K562 (cell line): ENCODE results near the gene CRYGB. TPM values are rescaled to one million over a fixed set of nuclear protein-coding genes. Genes with fewer than 3 reads are reported as not detected.

ENCODE experiments used
- HDAC6 ChIP-seq: IDR thresholded peaks from 2 replicates; pipeline ENCODE4 v1.6.1; 2012; ENCODE audit warnings: low read depth, mild to moderate bottlenecking, control low read depth, inconsistent platforms, low read length, moderate library complexity
- KLF10 ChIP-seq: fragments of 250-450 bp; sonication (Bioruptor Pico); IDR thresholded peaks from 2 replicates; pipeline ENCODE4 v1.6.1; 2021; ENCODE audit warnings: matching md5 sums
- MAFK ChIP-seq: IDR thresholded peaks from 2 replicates; pipeline ENCODE4 v1.6.1; 2011; ENCODE audit warnings: low read length, improper control_type of control experiment
- MGA ChIP-seq: fragments of 450-650 bp; IDR thresholded peaks from 2 replicates; pipeline ENCODE4 v1.6.1; 2016; ENCODE audit warnings: mild to moderate bottlenecking, moderate library complexity
- NR1H2 ChIP-seq: sonication (generic); formaldehyde crosslinking; IDR thresholded peaks from 2 replicates; pipeline ENCODE4 v1.4.0; 2020; ENCODE audit warnings: mild to moderate bottlenecking, missing genetic modification reagents
- POLR3A ChIP-seq: IDR thresholded peaks from 2 replicates; pipeline ENCODE4 v1.6.1; 2011; ENCODE audit warnings: borderline replicate concordance, mild to moderate bottlenecking, moderate library complexity; ENCODE audit not compliant: insufficient read length, insufficient read depth; ENCODE audit errors: extremely low read depth
- RERE ChIP-seq: sonication (generic); formaldehyde crosslinking; IDR thresholded peaks from 2 replicates; pipeline ENCODE4 v1.8.0; 2023; ENCODE audit warnings: missing genetic modification reagents, mild to moderate bottlenecking, borderline replicate concordance
- SAP30 ChIP-seq: fragments of 200-600 bp; sonication (generic); IDR thresholded peaks from 2 replicates; pipeline ENCODE4 v1.6.1; 2012; ENCODE audit warnings: borderline replicate concordance, low read depth, mild to moderate bottlenecking, moderate library complexity, low read length, control low read depth, inconsistent platforms; ENCODE audit not compliant: insufficient read depth, poor library complexity, severe bottlenecking
- WHSC1 ChIP-seq: IDR thresholded peaks from one replicate; pipeline ENCODE4 v1.6.1; 2012; ENCODE audit warnings: low read length, control low read depth, inconsistent platforms
- ZNF311 ChIP-seq: fragments of 250-450 bp; sonication (Bioruptor Pico); IDR thresholded peaks from 2 replicates; pipeline ENCODE4 v1.4.0; 2020; ENCODE audit warnings: mild to moderate bottlenecking, moderate library complexity
- polyA plus RNA-seq, 8 experiments: library from polyadenylated mRNA; depleted of rRNA in 4 of 8; stranded (reverse) in 5 of 8; unstranded in 3 of 8; fragments of >200 nt; fragmentation: Nextera tagmentation in 2 of 8; fragmentation: Illumina TruSeq in 1 of 8; extraction: Ambion mirVana in 2 of 8; extraction: Trizol in 1 of 8; gene quantifications; 2 replicates each; pipeline versions ENCODE4 v1.2.1 to v1.2.3, GENCODE V29; 2011 to 2014; ENCODE audit warnings: inconsistent platforms in 1 of 8, missing spikeins in 1 of 8
- total RNA-seq, 7 experiments: library from RNA; depleted of rRNA in 6 of 7; stranded (reverse); fragments of >200 nt in 6 of 7; fragmentation: Illumina TruSeq in 2 of 7; extraction: Trizol in 2 of 7; gene quantifications; 2 replicates each; pipeline versions ENCODE4 v1.2.1 to v1.2.3, GENCODE V29; 2011 to 2021; ENCODE audit warnings: low replicate concordance in 1 of 7

CRYGB gene
- total and polyA plus RNA-seq, 9 of the 15 experiments (the other 6 are each of a cell fraction or from before 2014, with no cell fraction given): not detected

- TF ChIP-seq RERE (CRISPR knock-in tag): no peak
- TF ChIP-seq KLF10 (CRISPR knock-in tag): no peak
- TF ChIP-seq POLR3A: no peak
- no peak for TF ChIP-seq ZNF311 (CRISPR knock-in tag)
- TF ChIP-seq SAP30: no peak
- no peak for TF ChIP-seq NR1H2 (CRISPR knock-in tag)
- no peak for TF ChIP-seq WHSC1
- no peak for TF ChIP-seq HDAC6
- no peak for TF ChIP-seq MGA
- no peak for TF ChIP-seq MAFK
- TF ChIP-seq, all 486 proteins: peak for 0
Measured at GRCh38 chr2:208097801-208098200, 48.2 kb downstream of the CRYGB start (continued).
